B cell (primary cell): Measurements from ENCODE around the gene PAQR4.

Source experiments
- CTCF ChIP-seq: fragments of 200-600 bp; IDR thresholded peaks from one replicate; pipeline ENCODE4 v1.8.0; 2022; ENCODE audit warnings: antibody characterized with exemption, mild to moderate bottlenecking
- EZH2 ChIP-seq: IDR thresholded peaks from 2 replicates; pipeline ENCODE4 v1.6.1; 2012; ENCODE audit warnings: borderline replicate concordance, low read depth, mild to moderate bottlenecking, moderate library complexity, low read length; ENCODE audit not compliant: insufficient read depth, poor library complexity, severe bottlenecking

- TF ChIP-seq CTCF (no peak), EZH2 (no peak)
Observed at GRCh38 chr16:2976201-2976600, 7.1 kb downstream of the PAQR4 start.
